ENCODE results near the gene FADS6.

GRCh38 chr17:74852237-74853047 lies 41.0 kb downstream of the FADS6 start:
- TF ChIP-seq USF1 (IDR thresholded peaks at IDR 0.05; ENCODE audit: borderline replicate concordance, extremely low read length, insufficient read depth, low read depth, low read length) (no peak), POLR2AphosphoS5 (IDR thresholded peaks at IDR 0.05; ENCODE audit: low read length) (no peak), SMAD5 (IDR thresholded peaks at IDR 0.05; ENCODE audit: low read depth) (no peak), CTCF (IDR thresholded peaks at IDR 0.05 in 2 of 3, conservative IDR thresholded peaks at IDR 0.05 in 1 of 3; ENCODE audit: control insufficient read depth in 2 of 3, extremely low read depth in 1 of 3, insufficient read depth in 1 of 3, low read depth in 3 of 3, low read length in 3 of 3) (no peak), NBN (IDR thresholded peaks at IDR 0.05) (no peak), ZNF24 (IDR thresholded peaks at IDR 0.05) (no peak), CBX5 (IDR thresholded peaks at IDR 0.05; ENCODE audit: low read depth) (no peak), EZH2 (IDR thresholded peaks at IDR 0.05; ENCODE audit: borderline replicate concordance, control insufficient read depth, low read depth, low read length) (no peak), TCF3 (IDR thresholded peaks at IDR 0.05; ENCODE audit: borderline replicate concordance, insufficient read depth, low read depth, low read length) (no peak), TAF1 (IDR thresholded peaks at IDR 0.05; ENCODE audit: borderline replicate concordance, low read depth, low read length) (no peak), POLR2A (IDR thresholded peaks at IDR 0.05; ENCODE audit: low read depth, low read length) (no peak), DPF2 (IDR thresholded peaks at IDR 0.05) (no peak)
- TF ChIP-seq, protein P1, sequence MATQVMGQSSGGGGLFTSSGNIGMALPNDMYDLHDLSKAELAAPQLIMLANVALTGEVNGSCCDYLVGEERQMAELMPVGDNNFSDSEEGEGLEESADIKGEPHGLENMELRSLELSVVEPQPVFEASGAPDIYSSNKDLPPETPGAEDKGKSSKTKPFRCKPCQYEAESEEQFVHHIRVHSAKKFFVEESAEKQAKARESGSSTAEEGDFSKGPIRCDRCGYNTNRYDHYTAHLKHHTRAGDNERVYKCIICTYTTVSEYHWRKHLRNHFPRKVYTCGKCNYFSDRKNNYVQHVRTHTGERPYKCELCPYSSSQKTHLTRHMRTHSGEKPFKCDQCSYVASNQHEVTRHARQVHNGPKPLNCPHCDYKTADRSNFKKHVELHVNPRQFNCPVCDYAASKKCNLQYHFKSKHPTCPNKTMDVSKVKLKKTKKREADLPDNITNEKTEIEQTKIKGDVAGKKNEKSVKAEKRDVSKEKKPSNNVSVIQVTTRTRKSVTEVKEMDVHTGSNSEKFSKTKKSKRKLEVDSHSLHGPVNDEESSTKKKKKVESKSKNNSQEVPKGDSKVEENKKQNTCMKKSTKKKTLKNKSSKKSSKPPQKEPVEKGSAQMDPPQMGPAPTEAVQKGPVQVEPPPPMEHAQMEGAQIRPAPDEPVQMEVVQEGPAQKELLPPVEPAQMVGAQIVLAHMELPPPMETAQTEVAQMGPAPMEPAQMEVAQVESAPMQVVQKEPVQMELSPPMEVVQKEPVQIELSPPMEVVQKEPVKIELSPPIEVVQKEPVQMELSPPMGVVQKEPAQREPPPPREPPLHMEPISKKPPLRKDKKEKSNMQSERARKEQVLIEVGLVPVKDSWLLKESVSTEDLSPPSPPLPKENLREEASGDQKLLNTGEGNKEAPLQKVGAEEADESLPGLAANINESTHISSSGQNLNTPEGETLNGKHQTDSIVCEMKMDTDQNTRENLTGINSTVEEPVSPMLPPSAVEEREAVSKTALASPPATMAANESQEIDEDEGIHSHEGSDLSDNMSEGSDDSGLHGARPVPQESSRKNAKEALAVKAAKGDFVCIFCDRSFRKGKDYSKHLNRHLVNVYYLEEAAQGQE (IDR thresholded peaks at IDR 0.05; ENCODE audit: low read depth, low read length), result peak; percentile 63; the same call in 1 of the 2 replicates

Measured in GM12878 (cell line).